ENCODE data around the gene SRPK2. TPM values are rescaled to one million over a fixed set of nuclear protein-coding genes. Genes with fewer than 3 reads are reported as not detected.
"Not testable (repeated sequence)": the region's sequence is repeated elsewhere in the genome, so short reads cannot be mapped to it uniquely, and the experiment has no call there.

Gene SRPK2
- total RNA-seq, 4 donors from 2014 or later = 21.5 to 35.1 (median 29.2) TPM

DNA sequence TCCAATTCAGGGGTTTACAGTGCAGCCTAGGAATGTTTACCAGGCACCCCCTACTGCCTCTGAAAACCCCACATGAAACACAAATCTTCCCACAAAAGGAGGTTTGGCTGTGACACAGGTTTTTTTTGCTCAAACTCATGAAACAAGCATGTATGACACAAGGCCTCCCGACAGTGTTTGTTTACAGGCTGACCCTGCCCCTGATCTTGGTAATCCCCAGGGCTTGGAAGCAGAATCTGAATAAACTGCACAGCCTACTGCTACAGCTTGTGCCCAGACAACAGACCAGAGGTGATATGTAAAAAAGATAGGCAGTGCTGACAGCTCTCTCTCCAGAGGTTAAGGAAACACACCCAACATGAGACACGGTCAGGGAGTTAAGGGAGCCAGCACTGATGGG, 190.5 kb downstream of the SRPK2 start:
- WGBS, 2 donors = 26 to 53% methylated on average over 2 of the region's 2 CpGs
- no peak overlapping the region for H3K27ac ChIP-seq
- no peaks in the 10 kb centered on the region for H3K27me3 ChIP-seq
- H3K4me3 ChIP-seq = no peak overlapping the region
- H3K36me3 ChIP-seq = peaks cover 0 to 37% (median 0%) of the 10 kb centered on the region in 3 donors
- intact Hi-C loops (cut with DNase I) = no loop called here
- peaks cover 0 to 9% (median 0%) of the 10 kb centered on the region in 3 donors for H3K4me1 ChIP-seq
- TF ChIP-seq, protein P1, sequence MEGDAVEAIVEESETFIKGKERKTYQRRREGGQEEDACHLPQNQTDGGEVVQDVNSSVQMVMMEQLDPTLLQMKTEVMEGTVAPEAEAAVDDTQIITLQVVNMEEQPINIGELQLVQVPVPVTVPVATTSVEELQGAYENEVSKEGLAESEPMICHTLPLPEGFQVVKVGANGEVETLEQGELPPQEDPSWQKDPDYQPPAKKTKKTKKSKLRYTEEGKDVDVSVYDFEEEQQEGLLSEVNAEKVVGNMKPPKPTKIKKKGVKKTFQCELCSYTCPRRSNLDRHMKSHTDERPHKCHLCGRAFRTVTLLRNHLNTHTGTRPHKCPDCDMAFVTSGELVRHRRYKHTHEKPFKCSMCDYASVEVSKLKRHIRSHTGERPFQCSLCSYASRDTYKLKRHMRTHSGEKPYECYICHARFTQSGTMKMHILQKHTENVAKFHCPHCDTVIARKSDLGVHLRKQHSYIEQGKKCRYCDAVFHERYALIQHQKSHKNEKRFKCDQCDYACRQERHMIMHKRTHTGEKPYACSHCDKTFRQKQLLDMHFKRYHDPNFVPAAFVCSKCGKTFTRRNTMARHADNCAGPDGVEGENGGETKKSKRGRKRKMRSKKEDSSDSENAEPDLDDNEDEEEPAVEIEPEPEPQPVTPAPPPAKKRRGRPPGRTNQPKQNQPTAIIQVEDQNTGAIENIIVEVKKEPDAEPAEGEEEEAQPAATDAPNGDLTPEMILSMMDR (IDR thresholded peaks at IDR 0.05) = no peak
- no peak for TF ChIP-seq POLR2A (IDR thresholded peaks at IDR 0.05)
- no peaks in the 10 kb centered on the region for H3K9me3 ChIP-seq
- no peak for DNase-seq

DNA sequence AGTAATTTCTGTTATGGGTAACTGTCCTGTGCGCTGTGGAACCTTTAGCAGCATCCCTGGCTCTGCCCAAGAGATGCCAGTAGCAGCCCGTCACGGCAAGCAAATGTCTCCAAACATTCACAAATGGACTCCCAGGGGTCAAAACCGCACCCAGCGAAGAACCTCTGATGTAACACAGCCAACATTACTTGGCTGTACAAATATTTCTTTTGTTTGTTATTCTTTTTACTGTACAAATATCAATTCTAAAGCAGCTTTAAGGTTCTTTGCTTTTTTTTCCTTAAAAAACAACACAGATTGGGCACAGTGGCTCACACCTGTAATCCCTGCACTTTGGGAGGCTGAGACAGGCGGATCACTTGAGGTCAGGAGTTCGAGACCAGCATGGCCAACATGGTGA, 192.2 kb downstream of the SRPK2 start:
- Histone ChIP-seq H3K4me1 (peaks cover 0 to 9% (median 0%) of the 10 kb centered on the region in 3 donors), H3K36me3 (peaks cover 0 to 19% (median 0%) of the 10 kb centered on the region in 3 donors), H3K9me3 (no peaks in the 10 kb centered on the region), H3K27me3 (no peaks in the 10 kb centered on the region), H3K27ac (no peak overlapping the region), H3K4me3 (no peak overlapping the region)
- DNase-seq = no peak
- TF ChIP-seq POLR2A (IDR thresholded peaks at IDR 0.05) = no peak
- TF ChIP-seq, protein P1 (IDR thresholded peaks at IDR 0.05) = no peak
- WGBS, 2 donors = 73 to 82% methylated on average over 7 of the region's 7 CpGs
- intact Hi-C loops (cut with DNase I) = no loop called here

DNA sequence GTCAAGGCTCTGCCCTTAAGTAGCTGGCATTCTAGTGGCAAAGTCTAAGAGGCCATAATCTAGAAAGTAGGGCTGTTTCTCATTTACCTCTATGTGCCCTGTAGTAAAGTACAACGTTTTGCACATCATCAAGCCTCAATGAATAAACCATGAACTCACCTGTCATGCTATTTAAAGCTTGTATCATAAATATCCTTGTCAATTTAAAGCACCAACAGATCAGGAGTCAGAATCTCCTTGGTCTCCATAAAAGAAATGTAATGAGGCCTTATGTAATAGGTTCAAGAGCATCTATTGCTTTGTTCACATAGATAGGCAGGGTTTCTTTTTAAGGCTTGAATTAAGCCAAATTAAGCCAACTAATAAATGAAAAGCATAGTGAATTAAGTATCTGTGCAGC, 192.8 kb downstream of the SRPK2 start:
- peaks cover 0 to 14% (median 0%) of the 10 kb centered on the region in 3 donors for H3K36me3 ChIP-seq
- TF ChIP-seq POLR2A (IDR thresholded peaks at IDR 0.05) = no peak
- TF ChIP-seq, protein P1 (IDR thresholded peaks at IDR 0.05) = no peak
- no peaks in the 10 kb centered on the region for H3K27me3 ChIP-seq
- H3K4me3 ChIP-seq = no peak overlapping the region
- peaks cover 0 to 9% (median 0%) of the 10 kb centered on the region in 3 donors for H3K4me1 ChIP-seq
- intact Hi-C loops (cut with DNase I) = no loop called here
- DNase-seq = no peak
- 73 to 82% methylated on average over 1 of the region's 1 CpG for WGBS, 2 donors
- no peaks in the 10 kb centered on the region for H3K9me3 ChIP-seq
- H3K27ac ChIP-seq = no peak overlapping the region

DNA sequence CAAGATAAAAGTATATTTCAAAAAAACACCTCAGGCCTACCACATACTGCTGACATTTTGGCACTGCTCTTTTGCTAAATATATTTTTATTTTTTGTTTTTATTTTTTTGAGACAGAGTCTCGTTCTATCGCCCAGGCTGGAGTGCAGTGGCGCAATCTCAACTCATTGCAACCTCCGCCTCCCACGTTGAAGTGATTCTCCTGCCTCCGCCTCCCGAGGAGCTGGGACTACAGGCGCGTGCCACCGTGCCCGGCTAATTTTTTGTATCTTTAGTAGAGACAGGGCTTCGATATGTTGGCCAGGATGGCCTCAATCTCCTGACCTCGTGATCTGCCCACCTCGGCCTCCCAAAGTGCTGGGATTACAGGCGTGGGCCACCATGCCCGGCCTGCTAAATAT, 193.8 kb downstream of the SRPK2 start:
- H3K4me1 ChIP-seq; intact Hi-C loops (cut with DNase I); H3K36me3 ChIP-seq; H3K4me3 ChIP-seq; H3K27me3 ChIP-seq; H3K9me3 ChIP-seq; DNase-seq; H3K27ac ChIP-seq: not testable (repeated sequence)
- 96 to 98% methylated on average over 10 to 16 of the region's 16 CpGs for WGBS, 2 donors

DNA sequence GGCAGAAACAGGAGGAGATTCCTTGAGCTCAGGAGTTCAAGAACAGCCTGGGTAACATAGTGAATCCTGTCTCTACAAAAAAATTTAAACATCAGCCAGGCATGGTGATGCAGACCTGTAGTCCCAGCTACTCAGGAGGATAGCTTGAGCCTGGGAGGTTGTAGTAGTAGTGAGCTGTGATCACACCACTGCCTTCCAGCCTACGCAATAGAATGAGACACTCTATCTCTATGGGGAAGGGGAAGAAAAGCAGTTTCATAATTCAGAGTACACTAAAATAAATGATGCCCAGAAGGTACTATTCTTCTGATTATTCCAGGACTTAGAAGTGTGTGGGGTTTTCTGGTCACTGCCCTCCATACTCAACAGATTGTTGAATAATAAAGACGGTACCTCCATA, 197.4 kb downstream of the SRPK2 start:
- intact Hi-C loops (cut with DNase I) = no loop called here
- Histone ChIP-seq H3K27ac (no peak overlapping the region), H3K4me3 (no peak overlapping the region), H3K36me3 (no peaks in the 10 kb centered on the region), H3K9me3 (no peaks in the 10 kb centered on the region), H3K4me1 (peaks cover 0 to 23% (median 17%) of the 10 kb centered on the region in 3 donors), H3K27me3 (no peaks in the 10 kb centered on the region)
- no peak for DNase-seq
- TF ChIP-seq, protein P1 (IDR thresholded peaks at IDR 0.05) = no peak
- no peak for TF ChIP-seq POLR2A (IDR thresholded peaks at IDR 0.05)
- 78 to 80% methylated on average over 2 of the region's 2 CpGs for WGBS, 2 donors
